ENCODE results near the gene ADAM12.

Gene ADAM12

DNA sequence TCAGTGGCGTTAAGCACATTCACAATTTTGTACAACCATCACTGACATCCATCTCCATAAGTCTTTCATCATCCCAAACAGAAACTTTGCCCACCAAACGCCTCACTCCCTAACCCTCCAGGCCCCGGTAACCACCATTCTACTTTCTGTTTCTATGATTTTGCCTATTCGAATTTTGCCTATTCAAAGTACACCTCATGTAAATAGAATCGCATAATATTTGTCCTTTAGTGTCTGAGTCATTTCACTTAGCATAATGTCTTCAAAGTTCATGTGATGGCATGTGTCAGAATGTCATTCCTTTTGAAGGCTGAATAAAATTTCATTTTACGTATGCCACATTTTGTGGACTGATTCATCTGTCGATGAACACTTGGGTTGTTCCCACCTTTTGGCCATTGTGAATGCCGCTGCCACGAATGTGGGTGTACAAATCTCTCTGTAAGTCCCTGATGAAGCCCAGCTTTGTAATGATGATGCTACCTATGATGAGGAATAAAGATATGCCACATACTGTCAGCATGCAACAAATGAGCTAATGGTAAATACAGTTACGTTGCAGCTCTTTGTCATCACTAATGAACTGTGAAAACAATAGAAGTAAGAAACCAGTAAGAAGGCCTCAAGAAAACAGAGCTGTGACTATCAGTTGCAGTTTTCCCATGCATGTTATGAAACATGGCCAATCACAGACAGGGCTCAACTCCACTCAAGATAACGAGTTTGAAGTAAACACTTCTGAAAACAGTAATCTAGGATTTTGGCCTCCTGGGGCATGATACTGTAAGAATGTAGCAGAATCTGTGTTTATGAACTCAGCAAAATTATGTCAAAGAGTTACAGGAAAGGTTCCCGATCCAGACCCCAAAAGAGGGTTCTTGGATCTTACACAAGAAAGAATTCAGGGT is 120.0 kb downstream of the ADAM12 start:
- no peak for TF ChIP-seq ZNF274 (IDR thresholded peaks at IDR 0.05; ENCODE audit: low read depth, low read length)
- TF ChIP-seq SUZ12 (IDR thresholded peaks at IDR 0.05; ENCODE audit: extremely low read depth, insufficient read depth, insufficient read length) = no peak
- peaks cover 5% of the 10 kb centered on the region; the same call in 1 of the 2 replicates for H3K9me3 ChIP-seq (ENCODE audit: insufficient read depth, low read length)
- DNase-seq (ENCODE audit: low read depth, low spot score) = no peak
- no peak overlapping the region for H3K9ac ChIP-seq (ENCODE audit: insufficient read length, low read depth)
- H3K4me3 ChIP-seq (ENCODE audit: insufficient read length, low read depth) = no peak overlapping the region
- no peaks in the 10 kb centered on the region for H3K27me3 ChIP-seq (ENCODE audit: insufficient read depth, insufficient read length)
- no peaks in the 10 kb centered on the region for H3K4me1 ChIP-seq (ENCODE audit: insufficient read depth, insufficient read length)
- H3K36me3 ChIP-seq (ENCODE audit: insufficient read depth, insufficient read length, low read length) = no peaks in the 10 kb centered on the region

DNA sequence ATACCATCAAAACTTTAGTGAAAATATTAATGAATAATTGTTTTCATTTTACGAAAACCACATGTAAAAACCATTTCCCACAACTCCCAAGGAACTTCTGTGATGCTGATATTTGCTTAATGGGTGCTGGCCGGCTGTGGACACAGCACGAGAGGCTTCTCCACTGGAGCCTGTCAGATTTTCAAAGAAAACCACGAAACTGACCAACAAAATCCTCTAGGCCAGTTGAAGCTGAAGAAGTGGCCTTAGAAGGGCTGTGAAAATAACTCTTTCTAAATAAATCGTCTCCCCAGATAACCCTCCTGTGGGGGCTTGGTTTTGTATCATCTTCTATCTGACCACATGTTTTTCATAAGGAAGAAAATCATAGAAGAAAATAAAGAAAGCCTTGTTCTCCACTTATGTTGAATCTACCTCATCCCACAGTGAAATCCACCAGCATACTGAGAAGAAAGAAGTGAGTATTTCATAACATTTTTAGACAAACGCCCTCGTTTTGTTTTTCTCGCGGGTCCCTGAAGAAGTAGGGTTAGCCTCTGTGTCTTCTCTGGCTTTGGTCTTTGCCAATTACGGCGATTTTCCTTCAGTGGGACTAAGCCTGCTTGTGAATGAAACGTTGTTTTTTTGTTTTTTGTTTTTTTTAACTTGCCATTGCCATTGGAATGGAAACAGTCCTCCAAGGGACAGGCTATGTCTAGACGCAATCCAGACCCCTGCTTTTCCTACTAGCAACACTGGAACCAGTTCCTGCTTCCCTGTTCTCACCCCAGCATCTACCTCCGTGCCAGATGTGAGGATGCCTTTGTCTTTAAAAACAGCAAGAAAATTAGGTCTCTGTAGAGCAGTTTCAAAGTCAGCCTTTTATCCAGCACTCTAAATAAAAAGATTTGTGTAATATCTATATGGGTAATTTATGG is 123.9 kb downstream of the ADAM12 start:
- no peaks in the 10 kb centered on the region for H3K27me3 ChIP-seq (ENCODE audit: insufficient read depth, insufficient read length)
- TF ChIP-seq YY1 (IDR thresholded peaks at IDR 0.05; ENCODE audit: insufficient read depth, insufficient read length) (no peak), SUZ12 (IDR thresholded peaks at IDR 0.05; ENCODE audit: extremely low read depth, insufficient read depth, insufficient read length) (no peak), ZNF274 (IDR thresholded peaks at IDR 0.05; ENCODE audit: low read depth, low read length) (no peak)
- peaks cover 5% of the 10 kb centered on the region; the same call in 1 of the 2 replicates for H3K9me3 ChIP-seq (ENCODE audit: insufficient read depth, low read length)
- no peaks in the 10 kb centered on the region for H3K36me3 ChIP-seq (ENCODE audit: insufficient read depth, insufficient read length, low read length)
- no peak overlapping the region for H3K9ac ChIP-seq (ENCODE audit: insufficient read length, low read depth)
- H3K4me1 ChIP-seq (ENCODE audit: insufficient read depth, insufficient read length) = no peaks in the 10 kb centered on the region
- no peak for DNase-seq (ENCODE audit: low read depth, low spot score)
- no peak overlapping the region for H3K4me3 ChIP-seq (ENCODE audit: insufficient read length, low read depth)

DNA sequence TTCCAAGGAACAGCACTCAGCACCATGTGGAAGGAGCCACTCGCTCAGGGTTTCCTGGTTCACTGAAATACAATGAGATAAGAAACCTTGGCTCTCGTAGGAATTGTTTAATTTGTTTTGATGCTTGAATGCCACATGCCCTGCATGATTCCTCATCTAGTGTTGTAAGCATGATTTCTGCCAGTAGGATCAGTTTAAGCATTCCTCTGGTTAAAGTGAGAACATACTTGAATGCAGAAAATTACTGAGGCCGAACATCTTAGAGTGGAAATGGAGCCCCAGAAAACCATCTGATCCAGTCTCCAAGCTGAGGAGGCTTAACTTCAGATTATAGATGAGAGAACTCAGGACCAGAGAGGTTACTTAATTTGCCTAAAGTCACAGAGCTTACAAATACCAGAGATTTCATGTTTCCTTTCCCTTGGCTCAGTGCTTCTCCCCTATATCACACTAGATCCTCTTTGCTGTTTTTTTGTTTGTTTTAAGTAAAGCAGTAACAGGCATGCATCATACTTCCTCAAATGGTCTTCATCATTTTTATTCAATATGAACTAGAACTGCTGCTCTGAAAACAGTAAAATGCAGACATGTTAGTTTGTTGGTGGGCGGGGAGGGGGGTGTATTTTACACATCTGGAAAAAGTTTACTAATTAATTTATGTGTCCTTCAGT is 125.1 kb downstream of the ADAM12 start:
- H3K27me3 ChIP-seq (ENCODE audit: insufficient read depth, insufficient read length) = no peaks in the 10 kb centered on the region
- no peak overlapping the region for H3K4me3 ChIP-seq (ENCODE audit: insufficient read length, low read depth)
- no peak overlapping the region for H3K9ac ChIP-seq (ENCODE audit: insufficient read length, low read depth)
- TF ChIP-seq SUZ12 (IDR thresholded peaks at IDR 0.05; ENCODE audit: extremely low read depth, insufficient read depth, insufficient read length) (no peak), YY1 (IDR thresholded peaks at IDR 0.05; ENCODE audit: insufficient read depth, insufficient read length) (no peak), ZNF274 (IDR thresholded peaks at IDR 0.05; ENCODE audit: low read depth, low read length) (no peak)
- peaks cover 5% of the 10 kb centered on the region; the same call in 1 of the 2 replicates for H3K9me3 ChIP-seq (ENCODE audit: insufficient read depth, low read length)
- no peaks in the 10 kb centered on the region for H3K4me1 ChIP-seq (ENCODE audit: insufficient read depth, insufficient read length)
- no peak for DNase-seq (ENCODE audit: low read depth, low spot score)
- no peaks in the 10 kb centered on the region for H3K36me3 ChIP-seq (ENCODE audit: insufficient read depth, insufficient read length, low read length)

DNA sequence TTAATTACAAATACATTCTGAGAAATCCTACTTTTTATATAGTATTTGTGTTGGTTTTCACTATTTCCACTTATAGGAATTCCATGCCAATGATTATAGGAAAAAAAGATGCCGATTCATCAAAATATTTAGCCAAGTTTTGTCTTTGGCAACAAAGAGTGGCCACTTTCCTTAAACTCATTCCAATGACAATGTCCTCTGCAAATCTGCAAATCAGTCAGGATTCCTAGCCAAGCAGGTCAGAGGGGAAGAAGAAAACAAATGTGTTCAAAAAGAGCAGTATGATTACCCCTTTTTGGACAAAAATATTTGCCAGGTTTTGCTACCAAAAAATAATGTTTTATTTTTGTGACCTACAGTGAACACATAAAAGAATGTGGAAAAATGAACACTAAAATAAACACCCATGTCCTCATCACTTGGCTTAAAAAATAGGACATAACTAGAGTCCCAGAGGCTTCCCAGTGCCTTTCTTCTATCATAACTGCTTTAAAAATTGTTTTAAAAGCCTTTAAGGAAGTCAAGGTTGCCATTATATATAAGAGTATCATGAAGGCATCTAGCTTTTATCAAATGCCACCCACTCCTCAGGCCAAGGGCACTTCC is 125.9 kb downstream of the ADAM12 start:
- Histone ChIP-seq H3K4me3 (ENCODE audit: insufficient read length, low read depth) (no peak overlapping the region), H3K27me3 (ENCODE audit: insufficient read depth, insufficient read length) (no peaks in the 10 kb centered on the region), H3K9me3 (ENCODE audit: insufficient read depth, low read length) (peaks cover 5% of the 10 kb centered on the region; the same call in 1 of the 2 replicates), H3K9ac (ENCODE audit: insufficient read length, low read depth) (no peak overlapping the region), H3K4me1 (ENCODE audit: insufficient read depth, insufficient read length) (no peaks in the 10 kb centered on the region), H3K36me3 (ENCODE audit: insufficient read depth, insufficient read length, low read length) (no peaks in the 10 kb centered on the region)
- no peak for TF ChIP-seq ZNF274 (IDR thresholded peaks at IDR 0.05; ENCODE audit: low read depth, low read length)
- TF ChIP-seq SUZ12 (IDR thresholded peaks at IDR 0.05; ENCODE audit: extremely low read depth, insufficient read depth, insufficient read length) = no peak
- TF ChIP-seq YY1 (IDR thresholded peaks at IDR 0.05; ENCODE audit: insufficient read depth, insufficient read length) = no peak
- DNase-seq (ENCODE audit: low read depth, low spot score) = peak; percentile 25

- H3K36me3 ChIP-seq (ENCODE audit: insufficient read depth, insufficient read length, low read length) = no peaks in the 10 kb centered on the region
- H3K4me3 ChIP-seq (ENCODE audit: insufficient read length, low read depth) = no peak overlapping the region
- no peaks in the 10 kb centered on the region for H3K4me1 ChIP-seq (ENCODE audit: insufficient read depth, insufficient read length)
- TF ChIP-seq SUZ12 (IDR thresholded peaks at IDR 0.05; ENCODE audit: extremely low read depth, insufficient read depth, insufficient read length) (no peak), YY1 (IDR thresholded peaks at IDR 0.05; ENCODE audit: insufficient read depth, insufficient read length) (no peak), ZNF274 (IDR thresholded peaks at IDR 0.05; ENCODE audit: low read depth, low read length) (no peak)
- DNase-seq (ENCODE audit: low read depth, low spot score) = no peak
- no peak overlapping the region for H3K9ac ChIP-seq (ENCODE audit: insufficient read length, low read depth)
- no peaks in the 10 kb centered on the region for H3K27me3 ChIP-seq (ENCODE audit: insufficient read depth, insufficient read length)
- H3K9me3 ChIP-seq (ENCODE audit: insufficient read depth, low read length) = no peaks in the 10 kb centered on the region
Observed at GRCh38 chr10:126259760-126260479, 128.4 kb downstream of the ADAM12 start.

GRCh38 chr10:126256864-126257263 is 131.4 kb downstream of the ADAM12 start:
- Histone ChIP-seq H3K4me3 (ENCODE audit: insufficient read length, low read depth) (no peak overlapping the region), H3K4me1 (ENCODE audit: insufficient read depth, insufficient read length) (no peaks in the 10 kb centered on the region), H3K36me3 (ENCODE audit: insufficient read depth, insufficient read length, low read length) (no peaks in the 10 kb centered on the region), H3K9me3 (ENCODE audit: insufficient read depth, low read length) (no peaks in the 10 kb centered on the region), H3K27me3 (ENCODE audit: insufficient read depth, insufficient read length) (no peaks in the 10 kb centered on the region), H3K9ac (ENCODE audit: insufficient read length, low read depth) (no peak overlapping the region)
- DNase-seq (ENCODE audit: low read depth, low spot score) = no peak
- TF ChIP-seq YY1 (IDR thresholded peaks at IDR 0.05; ENCODE audit: insufficient read depth, insufficient read length) = no peak
- no peak for TF ChIP-seq ZNF274 (IDR thresholded peaks at IDR 0.05; ENCODE audit: low read depth, low read length)
- no peak for TF ChIP-seq SUZ12 (IDR thresholded peaks at IDR 0.05; ENCODE audit: extremely low read depth, insufficient read depth, insufficient read length)

Data from NT2/D1 (cell line).